Colon (tissue), 2 donors: ENCODE data around the gene GLIPR2.
"Not testable (repeated sequence)": the region's sequence is repeated elsewhere in the genome, so short reads cannot be mapped to it uniquely, and the experiment has no call there.

Source experiments
- FAIRE-seq: peaks from 2 replicates; lab custom pipeline; 2012; peaks lifted over from hg19 to GRCh38; lab: Jason Lieb, UNC
- donor health status: control.
- donor health status: control.

The GLIPR2 gene

DNA sequence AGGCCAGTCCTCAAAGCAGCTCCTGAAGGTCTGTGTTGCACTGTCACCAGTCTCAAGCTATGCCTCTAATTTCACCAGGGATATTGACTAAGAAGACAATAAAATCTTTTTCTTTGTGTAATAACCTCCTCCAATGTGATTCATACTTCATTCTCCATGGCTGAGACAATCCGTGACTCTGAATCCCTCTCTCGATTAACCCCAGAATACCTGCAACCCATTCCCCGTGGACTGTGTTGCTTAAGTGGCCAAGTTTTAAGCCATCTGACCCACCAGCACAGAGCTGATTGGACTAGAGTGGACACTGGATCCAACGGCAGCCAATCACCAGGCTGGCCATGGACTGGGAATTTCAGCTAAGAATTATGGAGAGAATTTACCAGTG lies 27.2 kb downstream of the GLIPR2 start:
- FAIRE-seq = no peak

DNA sequence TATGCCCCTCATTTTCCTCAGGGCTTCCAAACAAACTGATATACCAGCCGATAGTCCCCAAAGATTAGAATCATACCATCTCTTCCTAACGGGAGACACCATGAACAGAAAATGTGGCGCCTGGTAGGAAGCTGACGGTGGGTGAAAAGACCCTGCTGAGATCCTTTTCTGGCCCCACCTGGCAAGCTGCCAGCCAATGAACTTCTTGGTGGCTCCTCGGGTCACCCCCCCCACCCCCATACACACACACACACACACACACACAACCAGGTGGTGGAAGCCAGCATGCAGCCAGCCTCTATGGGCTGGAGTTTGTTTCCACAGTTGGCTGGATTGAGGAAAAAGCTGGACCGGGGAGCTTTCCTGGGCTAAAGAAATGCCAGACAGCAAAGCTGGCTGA lies 27.8 kb downstream of the GLIPR2 start:
- FAIRE-seq = no peak

DNA sequence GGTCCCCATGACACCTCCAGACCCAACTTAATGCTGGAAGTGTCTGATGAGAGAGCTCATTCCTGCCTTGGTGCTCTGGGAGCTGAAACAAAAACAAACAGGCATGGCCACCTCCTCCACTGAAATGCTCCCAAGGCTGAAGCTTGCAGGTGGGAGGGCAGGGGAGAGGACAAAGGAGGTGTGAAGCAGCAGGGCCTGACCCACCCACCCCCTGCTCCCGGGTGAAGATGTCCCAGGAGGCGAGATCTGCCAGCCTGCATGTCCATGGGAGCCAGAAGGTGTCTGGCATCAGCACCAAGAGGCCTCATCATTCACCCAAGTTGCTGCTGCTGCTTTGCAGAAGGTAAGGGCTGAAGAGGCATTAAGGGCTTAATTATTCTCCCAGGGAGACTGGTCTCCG lies 28.5 kb downstream of the GLIPR2 start:
- FAIRE-seq = no peak

GRCh38 chr9:36165826-36166167 lies 29.3 kb downstream of the GLIPR2 start:
- FAIRE-seq = no peak

DNA sequence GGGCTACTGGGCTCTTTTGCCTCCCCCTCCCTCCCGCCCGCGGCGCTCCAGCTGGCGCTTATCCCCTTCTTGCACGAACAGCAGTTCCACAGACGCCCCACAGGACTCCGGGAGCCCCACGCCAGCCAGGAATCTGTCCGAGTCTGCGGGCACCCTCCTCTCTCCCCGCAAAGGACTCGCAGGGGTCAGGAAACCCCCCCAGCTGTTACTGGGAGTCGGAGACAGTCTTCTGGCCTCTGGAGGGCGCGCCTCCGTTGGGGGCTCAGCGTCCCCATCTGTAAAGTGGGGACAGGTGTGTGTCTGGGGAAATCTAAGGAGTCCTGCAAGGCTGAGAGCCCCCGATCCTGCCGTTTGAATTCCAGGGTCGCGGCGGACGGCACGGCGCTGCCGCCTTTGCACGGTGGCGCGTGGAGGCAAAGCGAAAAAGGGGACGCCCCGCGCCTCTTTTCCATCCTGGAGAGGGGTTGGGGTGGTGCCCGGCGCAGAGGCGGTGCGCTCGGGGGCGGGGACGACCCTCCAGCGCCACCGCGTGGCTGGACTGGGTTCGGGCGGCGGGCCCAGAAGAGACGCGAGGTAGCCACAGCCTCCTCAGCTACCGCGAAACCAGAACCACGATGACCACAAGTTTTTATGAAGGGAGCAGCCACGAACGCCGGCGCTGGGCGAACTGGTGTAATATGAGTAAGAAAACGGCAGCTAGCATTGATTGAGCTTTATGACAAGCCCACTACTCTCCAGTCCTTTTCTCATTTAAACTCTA lies 29.8 kb downstream of the GLIPR2 start:
- no peak for FAIRE-seq

DNA sequence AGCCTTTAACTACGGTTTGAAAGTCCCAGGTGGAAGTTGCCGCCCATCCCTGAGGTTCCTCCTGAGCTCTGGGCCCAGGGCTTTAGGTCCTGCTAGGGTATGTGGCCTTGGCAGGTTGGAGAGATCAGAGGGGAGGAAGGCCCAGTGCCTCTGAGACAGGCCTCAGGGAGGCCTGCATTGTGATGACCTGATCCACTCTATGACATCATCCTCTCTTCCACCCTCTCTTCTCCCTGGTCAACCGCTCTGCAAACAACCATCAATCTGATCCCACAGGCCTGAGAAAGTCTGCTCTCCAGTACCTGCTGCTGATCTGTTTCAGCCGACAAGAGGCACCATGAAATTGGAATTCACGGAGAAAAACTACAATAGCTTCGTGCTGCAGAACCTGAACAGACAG lies 32.6 kb downstream of the GLIPR2 start, which contains the start of gene CCIN:
TSS of gene CCIN (plus strand) at position 223 of the 400 bp plus-strand sequence. CDS start at position 338, 115 bp downstream.
- FAIRE-seq = no peak

DNA sequence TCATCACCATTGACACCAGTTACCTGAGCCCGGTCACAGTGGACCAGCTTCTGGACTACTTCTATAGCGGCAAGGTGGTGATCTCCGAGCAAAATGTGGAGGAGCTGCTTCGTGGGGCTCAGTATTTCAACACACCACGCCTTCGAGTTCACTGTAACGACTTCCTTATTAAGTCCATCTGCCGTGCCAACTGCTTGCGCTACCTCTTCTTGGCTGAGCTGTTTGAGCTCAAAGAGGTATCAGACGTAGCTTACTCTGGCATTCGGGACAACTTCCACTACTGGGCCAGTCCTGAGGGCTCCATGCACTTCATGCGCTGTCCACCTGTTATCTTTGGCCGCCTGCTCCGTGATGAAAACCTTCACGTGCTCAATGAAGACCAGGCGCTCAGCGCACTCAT lies 33.2 kb downstream of the GLIPR2 start:
- no peak for FAIRE-seq

DNA sequence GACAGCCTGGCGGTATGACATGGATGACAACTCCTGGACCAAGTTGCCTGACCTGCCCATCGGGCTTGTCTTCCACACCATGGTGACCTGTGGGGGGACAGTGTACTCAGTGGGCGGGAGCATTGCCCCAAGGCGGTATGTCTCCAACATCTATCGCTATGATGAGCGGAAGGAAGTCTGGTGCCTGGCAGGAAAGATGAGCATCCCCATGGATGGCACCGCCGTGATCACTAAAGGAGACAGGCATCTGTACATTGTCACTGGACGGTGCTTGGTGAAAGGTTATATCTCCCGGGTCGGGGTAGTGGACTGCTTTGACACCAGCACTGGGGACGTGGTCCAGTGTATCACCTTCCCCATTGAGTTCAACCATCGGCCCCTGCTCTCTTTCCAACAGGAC lies 34.0 kb downstream of the GLIPR2 start:
- no peak for FAIRE-seq

DNA sequence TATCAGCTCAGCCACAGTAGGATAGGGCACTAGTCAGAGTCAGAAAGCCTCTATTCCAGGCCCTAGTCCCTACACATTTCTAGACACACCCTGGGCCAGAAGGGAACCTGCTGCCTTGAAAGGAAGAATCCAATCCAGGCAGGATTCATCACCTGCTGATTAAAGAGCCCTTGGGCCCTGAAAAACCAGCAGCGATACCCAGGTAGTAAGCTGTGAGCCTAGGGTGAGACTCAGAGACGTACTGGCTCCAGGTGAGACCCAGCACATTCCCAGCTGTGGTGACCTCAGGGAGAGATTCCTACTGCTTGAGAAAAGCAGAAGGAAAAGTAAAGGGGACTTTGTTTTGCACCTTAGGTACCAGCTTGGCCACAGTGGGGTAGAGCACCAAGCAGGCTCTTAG lies 37.3 kb downstream of the GLIPR2 start:
- FAIRE-seq = no peak

DNA sequence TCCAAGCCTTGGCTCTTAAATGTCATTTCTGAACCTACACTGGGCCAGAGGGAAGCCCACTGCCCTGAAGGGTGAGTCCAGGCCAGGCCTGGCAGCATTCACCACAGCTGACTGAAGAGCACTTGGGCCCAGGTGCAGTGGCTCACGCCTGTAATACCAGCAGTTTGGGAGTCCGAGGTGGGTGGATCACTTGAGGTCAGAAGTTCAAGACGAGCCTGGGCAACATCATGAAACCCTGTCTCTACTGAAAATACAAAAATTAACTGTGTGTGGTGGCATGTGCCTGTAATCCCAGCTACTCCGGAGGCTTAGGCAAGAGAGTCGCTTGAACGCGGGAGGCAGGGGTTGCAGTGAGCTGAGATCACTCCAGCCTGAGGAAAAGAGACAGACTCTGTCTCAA lies 37.7 kb downstream of the GLIPR2 start:
- no peak for FAIRE-seq

DNA sequence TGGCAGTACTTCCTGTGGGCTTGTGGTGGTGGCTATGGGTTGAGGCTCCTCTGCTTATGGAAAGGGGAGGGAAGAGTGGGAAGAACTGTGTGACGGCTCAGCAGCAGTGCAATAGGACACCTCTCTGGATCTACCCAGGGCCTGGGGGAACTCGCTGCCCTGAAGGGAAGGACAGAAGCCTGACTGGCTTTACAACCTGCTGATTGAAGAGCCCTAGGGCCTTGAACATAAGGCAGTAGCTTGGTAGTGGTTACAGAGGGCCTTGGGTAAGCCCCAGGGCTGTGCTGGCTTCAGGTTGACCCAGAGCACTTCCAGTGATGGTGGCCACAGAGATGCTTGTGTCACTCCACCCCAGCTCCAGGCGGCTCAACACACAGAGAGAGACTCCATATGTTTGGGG lies 38.2 kb downstream of the GLIPR2 start:
- FAIRE-seq = no peak

- not testable (repeated sequence) for FAIRE-seq
Measured at GRCh38 chr9:36175209-36175608, 38.7 kb downstream of the GLIPR2 start.

GRCh38 chr9:36176496-36176895 lies 40.0 kb downstream of the GLIPR2 start:
- not testable (repeated sequence) for FAIRE-seq

DNA sequence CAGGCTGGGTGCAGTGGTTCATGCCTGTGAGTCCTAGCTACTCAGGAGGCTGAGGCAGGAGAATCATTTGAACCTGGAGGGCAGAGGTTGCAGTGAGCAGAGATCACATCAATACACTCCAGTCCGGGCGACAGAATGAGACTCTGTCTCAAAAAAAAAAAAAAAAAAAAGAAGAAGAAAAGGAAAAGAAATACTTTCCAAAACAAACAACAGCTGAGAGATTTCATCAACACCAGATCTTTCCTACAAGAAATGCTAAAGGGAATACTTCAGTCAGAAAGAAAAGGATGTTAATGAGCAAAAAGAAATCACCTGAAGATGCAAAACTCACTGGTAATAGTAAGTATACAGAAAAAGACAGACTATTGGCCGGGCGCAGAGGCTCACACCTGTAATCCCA lies 41.0 kb downstream of the GLIPR2 start:
- FAIRE-seq = no peak

DNA sequence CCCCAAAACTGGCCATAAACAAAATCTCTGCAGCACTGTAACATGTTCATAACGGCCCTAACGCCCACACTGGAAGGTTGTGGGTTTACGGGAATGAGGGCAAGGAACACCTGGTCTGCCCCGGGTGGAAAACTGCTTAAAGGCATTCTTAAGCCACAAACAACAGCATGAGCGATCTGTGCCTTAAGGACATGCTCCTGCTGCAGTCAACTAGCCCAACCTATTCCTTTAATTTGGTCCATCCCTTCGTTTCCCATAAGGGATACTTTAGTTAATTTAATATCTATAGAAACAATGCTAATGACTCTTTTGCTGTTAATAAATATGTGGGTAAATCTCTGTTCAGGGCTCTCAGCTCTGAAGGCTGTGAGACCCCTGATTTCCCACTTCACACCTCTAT lies 43.7 kb downstream of the GLIPR2 start:
- not testable (repeated sequence) for FAIRE-seq

DNA sequence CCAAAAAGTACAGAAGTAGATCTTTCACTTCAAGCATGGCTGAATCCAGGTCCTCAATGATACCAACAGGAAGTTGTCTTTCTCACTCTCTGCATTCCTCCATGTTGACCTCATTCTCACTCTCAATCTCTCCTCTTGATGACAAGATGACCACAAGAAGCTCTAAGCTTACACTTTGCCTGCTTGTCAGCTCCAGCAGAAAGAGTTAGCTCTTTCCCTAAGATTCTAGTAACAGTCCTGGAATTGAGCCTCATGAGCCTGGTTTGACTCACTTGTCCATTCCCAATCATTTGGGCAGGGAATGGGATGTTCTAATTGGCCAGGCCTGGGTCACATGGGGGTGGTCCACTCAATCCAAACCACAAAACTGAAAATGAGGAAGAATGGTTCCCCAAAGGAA lies 50.9 kb downstream of the GLIPR2 start:
- no peak for FAIRE-seq

GRCh38 chr9:36188212-36188611 lies 51.7 kb downstream of the GLIPR2 start:
- FAIRE-seq = no peak

- FAIRE-seq = no peak
Measured at GRCh38 chr9:36189976-36190375, 53.4 kb downstream of the GLIPR2 start.

GRCh38 chr9:36190388-36191289 lies 54.1 kb downstream of the GLIPR2 start, which contains the start of gene CLTA:
Gene CLTA, plus strand, starts transcription at chr9:36190921. Its CDS starts 136 bp downstream, at chr9:36191057.
- no peak for FAIRE-seq

DNA sequence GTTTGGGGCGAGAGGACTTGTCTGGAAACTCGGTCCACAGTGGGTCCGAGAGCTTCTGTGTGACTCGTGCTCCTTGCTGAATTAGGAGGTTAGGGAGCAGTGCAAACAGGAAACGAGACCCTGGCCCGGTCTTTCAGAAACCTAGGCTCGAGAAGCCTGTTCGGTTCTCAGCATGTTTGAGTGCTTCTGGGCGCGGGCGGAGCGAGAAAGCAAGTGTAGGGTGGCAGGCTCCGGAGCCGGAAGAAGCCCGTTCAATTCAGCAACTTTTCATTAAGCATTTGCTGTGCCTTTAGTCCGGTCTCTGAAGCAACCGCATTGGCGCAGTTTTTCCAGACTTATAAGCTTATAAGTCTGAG lies 54.7 kb downstream of the GLIPR2 start:
- FAIRE-seq = no peak

DNA sequence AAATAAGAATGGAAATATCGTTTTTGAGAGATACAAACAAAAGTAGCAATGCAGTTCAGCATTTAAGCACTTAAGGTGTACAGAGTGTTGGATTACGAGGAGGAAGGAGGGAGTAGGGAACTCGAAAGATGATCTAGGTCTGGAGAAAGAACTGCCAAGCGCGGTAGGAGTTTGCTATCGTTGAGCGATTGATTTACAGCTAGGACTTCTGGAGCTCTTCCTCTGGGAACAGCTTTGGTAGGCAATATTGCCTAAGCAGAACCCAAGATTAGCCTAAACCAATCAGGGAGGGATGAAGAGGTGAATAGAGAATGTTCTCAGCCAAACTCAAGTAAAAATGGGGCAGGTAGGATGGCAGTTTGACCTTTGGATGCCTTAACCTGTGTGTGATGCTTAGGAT lies 55.2 kb downstream of the GLIPR2 start:
- FAIRE-seq = no peak

GRCh38 chr9:36192196-36192595 lies 55.7 kb downstream of the GLIPR2 start:
- no peak for FAIRE-seq

DNA sequence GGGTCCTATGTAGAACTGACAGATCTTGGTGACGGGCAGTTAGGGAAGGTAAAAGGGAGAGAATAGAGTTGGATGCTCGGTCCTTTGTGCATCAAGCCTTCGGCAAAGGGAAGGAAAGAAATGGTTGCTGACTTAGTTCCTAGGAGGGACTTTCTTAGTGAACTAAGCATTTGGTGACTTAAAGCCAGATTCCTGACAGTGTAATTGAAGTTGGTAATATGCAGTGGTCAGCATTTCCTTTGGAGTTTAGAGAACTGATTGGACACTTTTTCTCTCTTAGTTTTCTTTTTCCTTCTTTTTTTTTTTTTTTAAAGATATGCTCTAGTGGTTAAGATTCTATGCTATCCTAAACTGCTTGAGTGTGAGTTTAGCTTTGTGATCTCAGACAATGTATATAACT lies 56.5 kb downstream of the GLIPR2 start:
- FAIRE-seq = no peak
